Measurements from ENCODE around the gene P4HA1.
"Not testable (repeated sequence)": the region's sequence is repeated elsewhere in the genome, so short reads cannot be mapped to it uniquely, and the experiment has no call there.

Gene P4HA1

GRCh38 chr10:73117976-73118743, 21.5 kb upstream of the P4HA1 start:
- TF ChIP-seq, protein P1, sequence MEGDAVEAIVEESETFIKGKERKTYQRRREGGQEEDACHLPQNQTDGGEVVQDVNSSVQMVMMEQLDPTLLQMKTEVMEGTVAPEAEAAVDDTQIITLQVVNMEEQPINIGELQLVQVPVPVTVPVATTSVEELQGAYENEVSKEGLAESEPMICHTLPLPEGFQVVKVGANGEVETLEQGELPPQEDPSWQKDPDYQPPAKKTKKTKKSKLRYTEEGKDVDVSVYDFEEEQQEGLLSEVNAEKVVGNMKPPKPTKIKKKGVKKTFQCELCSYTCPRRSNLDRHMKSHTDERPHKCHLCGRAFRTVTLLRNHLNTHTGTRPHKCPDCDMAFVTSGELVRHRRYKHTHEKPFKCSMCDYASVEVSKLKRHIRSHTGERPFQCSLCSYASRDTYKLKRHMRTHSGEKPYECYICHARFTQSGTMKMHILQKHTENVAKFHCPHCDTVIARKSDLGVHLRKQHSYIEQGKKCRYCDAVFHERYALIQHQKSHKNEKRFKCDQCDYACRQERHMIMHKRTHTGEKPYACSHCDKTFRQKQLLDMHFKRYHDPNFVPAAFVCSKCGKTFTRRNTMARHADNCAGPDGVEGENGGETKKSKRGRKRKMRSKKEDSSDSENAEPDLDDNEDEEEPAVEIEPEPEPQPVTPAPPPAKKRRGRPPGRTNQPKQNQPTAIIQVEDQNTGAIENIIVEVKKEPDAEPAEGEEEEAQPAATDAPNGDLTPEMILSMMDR (IDR thresholded peaks at IDR 0.05; ENCODE audit: unreplicated experiment in 3 of 3), result no peak
- peaks cover 7% of the 10 kb centered on the region for H3K36me3 Mint-ChIP-seq (ENCODE audit: low read depth)
- H3K4me3 Mint-ChIP-seq, result peak overlapping the region in 1 of 3 experiments; percentile 8
- H3K9me3 Mint-ChIP-seq, result no peaks in the 10 kb centered on the region
- H3K4me1 Mint-ChIP-seq, result peaks cover 7% of the 10 kb centered on the region
- peak overlapping the region in 2 of 3 experiments; percentile 43 to 57 for H3K27ac Mint-ChIP-seq
- no peaks in the 10 kb centered on the region for H3K27me3 Mint-ChIP-seq (ENCODE audit: low read depth)

- Mint-ChIP-seq H3K9me3 (no peaks in the 10 kb centered on the region), H3K27me3 (ENCODE audit: low read depth) (no peaks in the 10 kb centered on the region), H3K36me3 (ENCODE audit: low read depth) (peaks cover 3% of the 10 kb centered on the region), H3K4me1 (peaks cover 7% of the 10 kb centered on the region), H3K4me3 (no peak overlapping the region), H3K27ac (no peak overlapping the region)
- TF ChIP-seq, protein P1 (IDR thresholded peaks at IDR 0.05; ENCODE audit: unreplicated experiment in 3 of 3), result no peak
Measured at GRCh38 chr10:73116017-73116416, 19.4 kb upstream of the P4HA1 start.

GRCh38 chr10:73113551-73113950, 16.9 kb upstream of the P4HA1 start:
- peaks cover 3% of the 10 kb centered on the region for H3K27me3 Mint-ChIP-seq (ENCODE audit: low read depth)
- peaks cover 13% of the 10 kb centered on the region for H3K4me1 Mint-ChIP-seq
- peaks cover 17% of the 10 kb centered on the region for H3K36me3 Mint-ChIP-seq (ENCODE audit: low read depth)
- peak overlapping the region in 2 of 3 experiments; percentile 31 to 44 for H3K27ac Mint-ChIP-seq
- H3K9me3 Mint-ChIP-seq, result no peaks in the 10 kb centered on the region
- TF ChIP-seq, protein P1 (IDR thresholded peaks at IDR 0.05; ENCODE audit: unreplicated experiment in 3 of 3), result no peak
- no peak overlapping the region for H3K4me3 Mint-ChIP-seq

- not testable (repeated sequence) for H3K9me3 Mint-ChIP-seq; H3K4me1 Mint-ChIP-seq; H3K4me3 Mint-ChIP-seq; H3K27ac Mint-ChIP-seq; H3K27me3 Mint-ChIP-seq (ENCODE audit: low read depth)
- peaks cover 21% of the 10 kb centered on the region for H3K36me3 Mint-ChIP-seq (ENCODE audit: low read depth)
Measured at GRCh38 chr10:73112032-73112431, 15.4 kb upstream of the P4HA1 start.

GRCh38 chr10:73110345-73110849, 13.7 kb upstream of the P4HA1 start, which contains the start of gene NUDT13:
Gene NUDT13, plus strand, starts transcription at chr10:73110455. Its CDS starts 3,911 bp downstream, at chr10:73114366.
- peaks cover 3% of the 10 kb centered on the region for H3K27me3 Mint-ChIP-seq (ENCODE audit: low read depth)
- H3K36me3 Mint-ChIP-seq (ENCODE audit: low read depth), result peaks cover 27% of the 10 kb centered on the region
- H3K4me3 Mint-ChIP-seq, result peak within 1 kb of the TSS; percentile 83 to 94 (median 88)
- H3K4me1 Mint-ChIP-seq, result peaks cover 6% of the 10 kb centered on the region
- TF ChIP-seq, protein P1 (IDR thresholded peaks at IDR 0.05; ENCODE audit: unreplicated experiment in 3 of 3), result no peak
- no peaks in the 10 kb centered on the region for H3K9me3 Mint-ChIP-seq
- peak within 1 kb of the TSS; percentile 96 to 98 (median 97) for H3K27ac Mint-ChIP-seq

DNA sequence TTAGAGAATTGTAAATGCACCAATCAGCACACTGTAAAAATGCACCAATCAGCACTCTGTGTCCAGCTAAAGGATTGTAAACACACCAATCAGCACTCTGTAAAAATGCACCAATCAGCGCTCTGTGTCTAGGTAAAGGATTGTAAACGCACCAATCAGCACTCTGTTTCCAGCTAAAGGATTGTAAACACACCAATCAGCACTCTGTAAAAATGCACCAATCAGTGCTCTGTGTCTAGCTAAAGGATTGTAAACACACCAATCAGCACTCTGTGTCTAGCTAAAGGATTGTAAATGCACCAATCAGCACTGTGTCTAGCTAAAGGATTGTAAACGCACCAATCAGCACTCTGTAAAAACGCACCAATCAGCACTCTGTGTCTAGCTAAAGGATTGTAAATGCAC, 12.6 kb upstream of the P4HA1 start:
- not testable (repeated sequence) for H3K27me3 Mint-ChIP-seq (ENCODE audit: low read depth); H3K4me3 Mint-ChIP-seq; H3K9me3 Mint-ChIP-seq; H3K4me1 Mint-ChIP-seq; H3K27ac Mint-ChIP-seq
- peaks cover 31% of the 10 kb centered on the region for H3K36me3 Mint-ChIP-seq (ENCODE audit: low read depth)

- no peaks in the 10 kb centered on the region for H3K9me3 Mint-ChIP-seq
- peaks cover 6% of the 10 kb centered on the region for H3K4me1 Mint-ChIP-seq
- TF ChIP-seq, protein P1 (IDR thresholded peaks at IDR 0.05; ENCODE audit: unreplicated experiment in 3 of 3), result no peak
- H3K27ac Mint-ChIP-seq, result no peak overlapping the region
- peaks cover 41% of the 10 kb centered on the region for H3K36me3 Mint-ChIP-seq (ENCODE audit: low read depth)
- H3K27me3 Mint-ChIP-seq (ENCODE audit: low read depth), result peaks cover 3% of the 10 kb centered on the region
- H3K4me3 Mint-ChIP-seq, result no peak overlapping the region
Measured at GRCh38 chr10:73106301-73106700, 9.6 kb upstream of the P4HA1 start.
